ENCODE results near the gene SERTAD3.
"Not testable (repeated sequence)": the region's sequence is repeated elsewhere in the genome, so short reads cannot be mapped to it uniquely, and the experiment has no call there.

SERTAD3 gene

GRCh38 chr19:40428197-40428596 lies 15.9 kb downstream of the SERTAD3 start:
- in situ Hi-C loops (cut with MboI; ENCODE audit: low sequenced_read_pairs): not testable (repeated sequence)

GRCh38 chr19:40425450-40426287 lies 18.5 kb downstream of the SERTAD3 start, which contains the start of gene SERTAD1:
SERTAD1 (minus strand) TSS chr19:40425992; CDS start chr19:40423546, 2,446 bp downstream.
- in situ Hi-C loops (cut with MboI; ENCODE audit: low sequenced_read_pairs): no loop called here

GRCh38 chr19:40424637-40425449 lies 19.3 kb downstream of the SERTAD3 start:
- in situ Hi-C loops (cut with MboI; ENCODE audit: low sequenced_read_pairs): no loop called here

GRCh38 chr19:40423938-40424337 lies 20.2 kb downstream of the SERTAD3 start:
- in situ Hi-C loops (cut with MboI; ENCODE audit: low sequenced_read_pairs): no loop called here

- in situ Hi-C loops (cut with MboI; ENCODE audit: low sequenced_read_pairs): no loop called here
Observed at GRCh38 chr19:40422748-40423566, 21.2 kb downstream of the SERTAD3 start.

GRCh38 chr19:40421993-40422747 lies 22.0 kb downstream of the SERTAD3 start:
- in situ Hi-C loops (cut with MboI; ENCODE audit: low sequenced_read_pairs): no loop called here

GRCh38 chr19:40420766-40421765 lies 23.1 kb downstream of the SERTAD3 start:
- in situ Hi-C loops (cut with MboI; ENCODE audit: low sequenced_read_pairs): no loop called here

GRCh38 chr19:40420451-40420765 lies 23.7 kb downstream of the SERTAD3 start:
- in situ Hi-C loops (cut with MboI; ENCODE audit: low sequenced_read_pairs): no loop called here

GRCh38 chr19:40419780-40420179 lies 24.4 kb downstream of the SERTAD3 start:
- in situ Hi-C loops (cut with MboI; ENCODE audit: low sequenced_read_pairs): no loop called here

- in situ Hi-C loops (cut with MboI; ENCODE audit: low sequenced_read_pairs): no loop called here
Observed at GRCh38 chr19:40419066-40419612, 25.0 kb downstream of the SERTAD3 start.

- in situ Hi-C loops (cut with MboI; ENCODE audit: low sequenced_read_pairs): no loop called here
Observed at GRCh38 chr19:40418040-40418439, 26.1 kb downstream of the SERTAD3 start.

GRCh38 chr19:40417643-40417981 lies 26.5 kb downstream of the SERTAD3 start:
- in situ Hi-C loops (cut with MboI; ENCODE audit: low sequenced_read_pairs): no loop called here

GRCh38 chr19:40416918-40417642 lies 27.1 kb downstream of the SERTAD3 start:
- in situ Hi-C loops (cut with MboI; ENCODE audit: low sequenced_read_pairs): no loop called here

GRCh38 chr19:40415768-40416167 lies 28.4 kb downstream of the SERTAD3 start:
- in situ Hi-C loops (cut with MboI; ENCODE audit: low sequenced_read_pairs): no loop called here

- in situ Hi-C loops (cut with MboI; ENCODE audit: low sequenced_read_pairs): no loop called here
Observed at GRCh38 chr19:40414542-40415535, 29.3 kb downstream of the SERTAD3 start.

- in situ Hi-C loops (cut with MboI; ENCODE audit: low sequenced_read_pairs): no loop called here
Observed at GRCh38 chr19:40413291-40413845, 30.8 kb downstream of the SERTAD3 start, which contains the start of gene PRX. PRX (minus strand) TSS chr19:40413378; CDS start chr19:40407932, 5,446 bp downstream.

- in situ Hi-C loops (cut with MboI; ENCODE audit: low sequenced_read_pairs): no loop called here
Observed at GRCh38 chr19:40412866-40413265, 31.3 kb downstream of the SERTAD3 start.

All from HL-60/S4 treated with retinoic acid at 250 ng/mL for 4 days and 3 days (cell line).